AG20443 (cell line): ENCODE data around the gene KRT75.
"Not testable (repeated sequence)": the region's sequence is repeated elsewhere in the genome, so short reads cannot be mapped to it uniquely, and the experiment has no call there.

ENCODE experiments used
- DNase-seq: peaks from one replicate; pipeline ENCODE4 v3.0.0; 2012; ENCODE audit warnings: low spot score, mixed read lengths

Gene KRT75

GRCh38 chr12:52434081-52434733 lies at the start of gene KRT75:
TSS of gene KRT75 (minus strand) at chr12:52434371. CDS start at chr12:52434304, 67 bp downstream.
- DNase-seq = no peak

GRCh38 chr12:52480073-52480472 lies 45.9 kb upstream of the KRT75 start:
- DNase-seq = no peak

GRCh38 chr12:52477651-52478050 lies 43.5 kb upstream of the KRT75 start:
- DNase-seq = no peak

GRCh38 chr12:52474212-52474611 lies 40.0 kb upstream of the KRT75 start:
- no peak for DNase-seq

- no peak for DNase-seq
Observed at GRCh38 chr12:52473768-52474167, 39.6 kb upstream of the KRT75 start, which contains the start of gene KRT6C. TSS of gene KRT6C (minus strand) at chr12:52473805. CDS start at chr12:52473737, 68 bp downstream.

- no peak for DNase-seq
Observed at GRCh38 chr12:52469853-52470252, 35.7 kb upstream of the KRT75 start.

- no peak for DNase-seq
Observed at GRCh38 chr12:52464897-52465296, 30.7 kb upstream of the KRT75 start.

GRCh38 chr12:52461693-52462092 lies 27.5 kb upstream of the KRT75 start:
- DNase-seq = no peak

GRCh38 chr12:52458861-52459260 lies 24.7 kb upstream of the KRT75 start:
- DNase-seq = no peak

- DNase-seq = no peak
Observed at GRCh38 chr12:52455821-52456220, 21.6 kb upstream of the KRT75 start.

GRCh38 chr12:52454411-52455201 lies 20.4 kb upstream of the KRT75 start:
- no peak for DNase-seq

- DNase-seq = no peak
Observed at GRCh38 chr12:52452101-52452500, 17.9 kb upstream of the KRT75 start, which contains the start of gene KRT6B. TSS of gene KRT6B (minus strand) at chr12:52452146. CDS start at chr12:52452078, 68 bp downstream.

GRCh38 chr12:52448228-52448627 lies 14.1 kb upstream of the KRT75 start:
- DNase-seq = no peak

- DNase-seq = not testable (repeated sequence)
Observed at GRCh38 chr12:52447196-52447595, 13.0 kb upstream of the KRT75 start.

GRCh38 chr12:52446367-52447045 lies 12.3 kb upstream of the KRT75 start:
- DNase-seq = no peak

- DNase-seq = no peak
Observed at GRCh38 chr12:52445876-52446275, 11.7 kb upstream of the KRT75 start.

GRCh38 chr12:52444647-52445595 lies 10.8 kb upstream of the KRT75 start:
- no peak for DNase-seq

GRCh38 chr12:52443966-52444365 lies 9.8 kb upstream of the KRT75 start:
- DNase-seq = no peak

GRCh38 chr12:52442600-52443061 lies 8.5 kb upstream of the KRT75 start:
- DNase-seq = peak; percentile 78

- no peak for DNase-seq
Observed at GRCh38 chr12:52441320-52441911, 7.2 kb upstream of the KRT75 start.

- peak; percentile 67 for DNase-seq
Observed at GRCh38 chr12:52440821-52441319, 6.7 kb upstream of the KRT75 start.
